HepG2 (cell line): ENCODE results near the gene DLEC1. TPM values are rescaled to one million over a fixed set of nuclear protein-coding genes. Genes with fewer than 3 reads are reported as not detected.

Source experiments
- ATAC-seq: fragments of 200-7000 bp; cut with Tn5 transposase; 3 replicates; pipeline ENCODE4 v1.9.1; 2020; ENCODE audit warnings: mild to moderate bottlenecking, moderate library complexity
- BruUV-seq: library from RNA; stranded (reverse); fragments of 400-500 nt; replicated peaks from 2 replicates; lab custom pipeline; 2021; lab: Mats Ljungman, UMichigan
- CTCF ChIA-PET: fragments of 300-600 bp; formaldehyde crosslinking; extraction: SDS; loops from one replicate; lab custom pipeline; 2021; ENCODE audit warnings: low total read pairs, inconsistent platforms, low intra/inter-chr PET ratio; lab: Yijun Ruan, JAX
- POLR2A ChIA-PET: fragments of 350-600 bp; sonication (Branson Sonifier 250); formaldehyde crosslinking; loops from one replicate; lab custom pipeline; 2020; ENCODE audit warnings: antibody characterized with exemption, inconsistent platforms; lab: Yijun Ruan, JAX
- DNase-seq: peaks from one replicate; pipeline ENCODE4 v3.0.0-alpha.2; 2015; ENCODE audit warnings: low spot score
- FAIRE-seq: peaks from 3 replicates; lab custom pipeline; 2011; peaks lifted over from hg19 to GRCh38; lab: Jason Lieb, UNC
- H2AFZ ChIP-seq: one replicate; pipeline ENCODE4 v1.6.1; 2011; ENCODE audit warnings: low read length, inconsistent platforms
- H3K27ac ChIP-seq: fragments of 300-600 bp; 3 replicates; pipeline ENCODE4 v1.8.0; 2011; ENCODE audit warnings: mixed run types, mild to moderate bottlenecking, mixed read lengths, low read length, inconsistent platforms; ENCODE audit not compliant: insufficient read depth; ENCODE audit errors: extremely low read length
- H3K27me3 ChIP-seq, 2 experiments: fragments of 200-600 bp in 1 of 2; 2 replicates in 1 of 2; 3 replicates in 1 of 2; pipeline versions ENCODE4 v1.6.0 to v1.8.0; 2011; ENCODE audit warnings: low read length in 2 of 2, mild to moderate bottlenecking in 2 of 2, moderate library complexity in 2 of 2, inconsistent platforms in 1 of 2; ENCODE audit not compliant: insufficient read depth in 2 of 2, control insufficient read depth in 1 of 2
- H3K36me3 ChIP-seq, 2 experiments: fragments of 200-600 bp in 1 of 2; replicated peaks in 1 of 2; 2 replicates in 1 of 2; 3 replicates in 1 of 2; pipeline versions ENCODE4 v1.5.1 to v1.8.0; 2011; ENCODE audit warnings: low read length in 2 of 2, inconsistent platforms in 1 of 2; ENCODE audit not compliant: insufficient read depth in 2 of 2, control insufficient read depth in 1 of 2
- H3K4me1 ChIP-seq: 2 replicates; pipeline ENCODE4 v1.5.1; 2012; ENCODE audit warnings: low read length, inconsistent platforms; ENCODE audit not compliant: insufficient read depth
- H3K4me2 ChIP-seq: 2 replicates; pipeline ENCODE4 v1.6.0; 2011; ENCODE audit warnings: low read depth, low read length, inconsistent platforms
- H3K4me3 ChIP-seq, 3 experiments: fragments of 200-600 bp in 1 of 3; sonication (generic), shearing (Covaris generic) in 1 of 3; replicated peaks in 1 of 3; 2 replicates each; pipeline ENCODE4 v1.5.1; 2011 to 2016; ENCODE audit warnings: low read length in 3 of 3, inconsistent platforms in 2 of 3, low read depth in 2 of 3, mild to moderate bottlenecking in 2 of 3, control low read depth in 1 of 3, mixed read lengths in 1 of 3; ENCODE audit not compliant: insufficient read depth in 1 of 3
- H3K79me2 ChIP-seq: one replicate; pipeline ENCODE4 v1.6.1; 2011; ENCODE audit warnings: low read length, inconsistent platforms; ENCODE audit not compliant: insufficient read depth
- H3K9ac ChIP-seq: 2 replicates; pipeline ENCODE4 v1.6.0; 2011; ENCODE audit warnings: mild to moderate bottlenecking, low read depth, low read length, inconsistent platforms; ENCODE audit not compliant: insufficient read depth
- H3K9me3 ChIP-seq: 2 replicates; pipeline ENCODE4 v1.5.1; 2012; ENCODE audit warnings: mild to moderate bottlenecking, low read length
- H4K20me1 ChIP-seq: 2 replicates; pipeline ENCODE4 v1.6.0; 2011; ENCODE audit warnings: inconsistent platforms, mild to moderate bottlenecking, low read length, moderate library complexity; ENCODE audit not compliant: insufficient read depth
- ASH2L ChIP-seq: fragments of 300-600, 200-600 bp; sonication (generic); IDR thresholded peaks from 2 replicates; pipeline ENCODE4 v1.7.0; 2017; ENCODE audit warnings: low read depth, mild to moderate bottlenecking, moderate library complexity, mixed read lengths, low read length; ENCODE audit not compliant: insufficient read length
- BCL6 ChIP-seq: IDR thresholded peaks from 2 replicates; pipeline ENCODE4 v1.6.1; 2016; ENCODE audit warnings: missing genetic modification reagents, missing compliant biosample characterization
- CAMTA2 ChIP-seq: sonication (generic); formaldehyde crosslinking; IDR thresholded peaks from 2 replicates; pipeline ENCODE4 v1.4.0; 2020; ENCODE audit warnings: mild to moderate bottlenecking, missing genetic modification reagents, borderline replicate concordance
- ELF3 ChIP-seq: IDR thresholded peaks from 2 replicates; pipeline ENCODE4 v1.6.1; 2016; ENCODE audit warnings: missing genetic modification reagents, missing compliant biosample characterization
- FOXC1 ChIP-seq: sonication (generic); formaldehyde crosslinking; IDR thresholded peaks from 2 replicates; pipeline ENCODE4 v1.8.0; 2022; ENCODE audit warnings: mild to moderate bottlenecking, missing genetic modification reagents, borderline replicate concordance
- HDAC1 ChIP-seq: sonication (generic); formaldehyde crosslinking; IDR thresholded peaks from 2 replicates; pipeline ENCODE4 v1.5.1; 2020; ENCODE audit warnings: mild to moderate bottlenecking, missing genetic modification reagents
- KDM4B ChIP-seq: sonication (generic); formaldehyde crosslinking; IDR thresholded peaks from 2 replicates; pipeline ENCODE4 v1.4.0; 2020; ENCODE audit warnings: missing genetic modification reagents
- MED1 ChIP-seq: sonication (generic); formaldehyde crosslinking; IDR thresholded peaks from 2 replicates; pipeline ENCODE4 v1.4.0; 2020; ENCODE audit warnings: missing genetic modification reagents
- MTA1 ChIP-seq: sonication (generic); formaldehyde crosslinking; IDR thresholded peaks from 2 replicates; pipeline ENCODE4 v1.4.0; 2020; ENCODE audit warnings: missing genetic modification reagents, mild to moderate bottlenecking, borderline replicate concordance
- MXI1 ChIP-seq: IDR thresholded peaks from 3 replicates; pipeline ENCODE4 v1.6.1; 2012; ENCODE audit warnings: low read depth, low read length, inconsistent platforms, borderline replicate concordance
- NFE2L2 ChIP-seq: fragments of 150-350 bp; IDR thresholded peaks from 2 replicates; pipeline ENCODE4 v1.6.1; 2014; ENCODE audit warnings: low read length
- NR2C2 ChIP-seq: sonication (generic); formaldehyde crosslinking; IDR thresholded peaks from 2 replicates; pipeline ENCODE4 v1.4.0; 2020; ENCODE audit warnings: missing genetic modification reagents, mild to moderate bottlenecking, moderate library complexity, borderline replicate concordance
- POGZ ChIP-seq: sonication (generic); formaldehyde crosslinking; IDR thresholded peaks from 2 replicates; pipeline ENCODE4 v1.4.0; 2020; ENCODE audit warnings: mild to moderate bottlenecking, missing genetic modification reagents
- ZNF556 ChIP-seq: sonication (generic); formaldehyde crosslinking; IDR thresholded peaks from 2 replicates; pipeline ENCODE4 v1.4.0; 2020; ENCODE audit warnings: mild to moderate bottlenecking, missing genetic modification reagents, borderline replicate concordance
- ZNF709 ChIP-seq: sonication (generic); formaldehyde crosslinking; IDR thresholded peaks from 2 replicates; pipeline ENCODE4 v1.5.0; 2020; ENCODE audit warnings: mild to moderate bottlenecking, missing genetic modification reagents
- ZNF749 ChIP-seq: sonication (generic); formaldehyde crosslinking; IDR thresholded peaks from 2 replicates; pipeline ENCODE4 v1.8.0; 2022; ENCODE audit warnings: mild to moderate bottlenecking, missing genetic modification reagents, moderate library complexity, borderline replicate concordance
- ZNF780A ChIP-seq: sonication (generic); formaldehyde crosslinking; IDR thresholded peaks from 2 replicates; pipeline ENCODE4 v1.8.0; 2022; ENCODE audit warnings: mild to moderate bottlenecking, missing genetic modification reagents, moderate library complexity
- ZNF781 ChIP-seq: sonication (generic); formaldehyde crosslinking; IDR thresholded peaks from 2 replicates; pipeline ENCODE4 v1.5.1; 2020; ENCODE audit warnings: borderline replicate concordance, mild to moderate bottlenecking, missing genetic modification reagents; ENCODE audit errors: not compliant biosample characterization
- WGBS: methylation state at CpG from one replicate; pipeline ENCODE4 v1.1.6; 2017; ENCODE audit warnings: low lambda C conversion rate; 5-methylcytosine and 5-hydroxymethylcytosine counted together
- in situ Hi-C: cut with HindIII; loops from 2 replicates; pipeline ENCODE4 v1.10.0; 2017; ENCODE audit warnings: low pct_unique_long_range_greater_than_20kb; ENCODE audit not compliant: extremely low pct_ligation_motif_present
- intact Hi-C: fragments of 100-400 bp; cut with micrococcal nuclease; formaldehyde crosslinking; loops from one replicate; pipeline ENCODE4 v1.10.0; 2022; ENCODE audit not compliant: unreplicated experiment
- polyA plus RNA-seq, 8 experiments: library from polyadenylated mRNA; depleted of rRNA in 3 of 8; stranded (reverse) in 7 of 8; unstranded in 1 of 8; fragments of >200 nt; fragmentation: Illumina TruSeq in 4 of 8; extraction: Trizol in 4 of 8; gene quantifications; 2 replicates each; pipeline versions ENCODE4 v1.2.1 to v1.2.3, GENCODE V29; 2011 to 2016; ENCODE audit warnings: low read depth in 4 of 8, missing spikeins in 1 of 8, mixed read lengths in 1 of 8; ENCODE audit not compliant: insufficient read depth in 1 of 8
- total RNA-seq, 5 experiments: library from RNA; depleted of rRNA; stranded (reverse); fragments of >200 nt; fragmentation: Illumina TruSeq; extraction: Trizol; gene quantifications; 2 replicates each; pipeline ENCODE4 v1.2.3, GENCODE V29; 2016; ENCODE audit warnings: low read depth in 1 of 5
- TF ChIP-seq, protein P1 (sequence below): sonication (generic); formaldehyde crosslinking; IDR thresholded peaks from 2 replicates; pipeline ENCODE4 v1.8.1; 2023; ENCODE audit warnings: mild to moderate bottlenecking, inconsistent platforms, moderate library complexity, missing genetic modification reagents, borderline replicate concordance
- TF ChIP-seq, protein P2 (sequence below): sonication (generic); formaldehyde crosslinking; IDR thresholded peaks from 2 replicates; pipeline ENCODE4 v1.4.0; 2020; ENCODE audit warnings: low read depth, mild to moderate bottlenecking, missing genetic modification reagents
- TF ChIP-seq, protein P3 (sequence below): sonication (generic); formaldehyde crosslinking; IDR thresholded peaks from 2 replicates; pipeline ENCODE4 v1.5.0; 2020; ENCODE audit warnings: missing genetic modification reagents

The DLEC1 gene
- total and polyA plus RNA-seq, 2 of the 13 experiments (the other 11 are each of a cell fraction or from before 2014, with no cell fraction given): 0.09 TPM; not detected in 1

DNA sequence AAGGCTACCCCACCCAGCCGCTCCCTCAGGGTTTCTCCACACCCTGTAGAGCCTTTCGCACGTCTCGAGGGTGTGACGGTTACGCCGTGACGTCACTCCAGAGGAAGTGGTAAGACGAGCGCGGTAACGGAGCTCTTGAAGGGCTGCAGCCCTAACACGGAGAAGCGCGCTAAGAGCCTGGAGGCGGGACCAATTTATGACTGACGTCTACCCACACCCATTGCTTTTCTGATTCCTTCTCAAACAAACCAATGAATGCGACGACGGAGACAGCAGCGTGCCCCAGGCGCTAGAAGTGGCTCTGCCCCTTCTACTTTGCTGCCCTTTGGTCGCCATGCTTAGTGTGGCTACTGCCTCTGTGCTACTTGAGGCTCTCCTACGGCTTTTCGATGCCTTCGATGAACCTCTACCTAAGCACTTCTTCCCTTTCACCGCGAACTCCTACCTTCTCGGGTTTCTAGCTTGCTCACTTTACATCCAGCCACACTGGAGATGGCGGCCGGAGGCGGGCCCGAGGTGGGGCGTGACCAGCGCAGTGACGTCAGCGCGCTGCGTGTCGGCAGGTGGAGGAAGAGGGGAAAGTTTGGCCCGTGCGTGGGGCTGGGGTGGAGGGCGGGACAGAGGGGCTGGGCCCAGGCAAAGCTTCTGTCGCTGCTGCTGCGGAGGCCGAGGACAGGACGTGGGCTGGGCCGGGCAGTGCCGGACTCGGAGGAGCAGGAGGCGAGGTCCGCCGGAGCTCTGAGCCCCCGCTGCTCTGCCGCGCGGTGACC, 126.1 kb downstream of the DLEC1 start, which contains the start of gene OXSR1:
TSS of gene OXSR1 (plus strand) at position 586 of the 770 bp plus-strand sequence. CDS start 340 bp downstream, outside the sequence.
- H3K4me1 ChIP-seq: peaks cover 48% of the 10 kb centered on the region
- DNase-seq (peak; percentile 99), FAIRE-seq (peak; percentile 87), ATAC-seq (peak; percentile 93)
- peak within 1 kb of the TSS; percentile 96 for H3K27ac ChIP-seq
- H2AFZ ChIP-seq: peak within 1 kb of the TSS; percentile 94
- BruUV-seq: no TSS peak
- intact Hi-C loops (loop anchor here (2.0 kb wide), 1 partner anchor 26 kb away; the partner anchor contains the start of gene MYD88), in situ Hi-C loops (no loop called here)
- peak within 1 kb of the TSS; percentile 87 for H3K9ac ChIP-seq
- POLR2A ChIA-PET: interaction anchor here (0.6 to 5.1 kb wide), 18 partner anchors 11 to 1172 kb away, joined by 3 to 179 read pairs (median 4); partner anchors contain the start of genes ACAA1, ACVR2B, EPM2AIP1 and EXOG
- CTCF ChIA-PET: no interaction called here
- peaks cover 43% of the 10 kb centered on the region for H3K79me2 ChIP-seq
- peak within 1 kb of the TSS; percentile 86 to 97 (median 90) for H3K4me3 ChIP-seq
- peaks cover 13% of the 10 kb centered on the region for H4K20me1 ChIP-seq
- H3K4me2 ChIP-seq: peak within 1 kb of the TSS; percentile 86
- under 1% methylated on average over 35 of the region's 57 CpGs for WGBS
- H3K36me3 ChIP-seq: no peaks in the 10 kb centered on the region
- no peaks in the 10 kb centered on the region; a peak in 1 of 5 replicates for H3K27me3 ChIP-seq
- H3K9me3 ChIP-seq: no peaks in the 10 kb centered on the region
- TF ChIP-seq FOXC1 (CRISPR knock-in tag) (peak; percentile 25; the same call in 1 of the 2 replicates), ZNF556 (peak; percentile 27), ZNF780A (CRISPR knock-in tag) (no peak), MTA1 (CRISPR knock-in tag) (peak; percentile 93; the same call in 1 of the 2 replicates), HDAC1 (CRISPR knock-in tag) (no peak; the same call in none of the 2 replicates), NR2C2 (CRISPR knock-in tag) (peak; percentile 40), ZNF781 (CRISPR knock-in tag) (no peak), MXI1 (0 out of 3 replicates have a peak, but pooled peaks have one; percentile 25), CAMTA2 (CRISPR knock-in tag) (peak; percentile 96; the same call in 1 of the 2 replicates), POGZ (CRISPR knock-in tag) (peak; percentile 66; the same call in 1 of the 2 replicates), ASH2L (peak; percentile 90), ELF3 (no peak; the same call in 1 of the 2 replicates), ZNF749 (0 out of 2 replicates have a peak, but pooled peaks have one; percentile 15), BCL6 (CRISPR knock-in tag) (peak; percentile 14; the same call in 1 of the 2 replicates), KDM4B (CRISPR knock-in tag) (peak; percentile 70), ZNF709 (CRISPR knock-in tag) (peak; percentile 71; the same call in 1 of the 2 replicates), NFE2L2 (no peak), MED1 (peak; percentile 65)
- TF ChIP-seq, protein P1, sequence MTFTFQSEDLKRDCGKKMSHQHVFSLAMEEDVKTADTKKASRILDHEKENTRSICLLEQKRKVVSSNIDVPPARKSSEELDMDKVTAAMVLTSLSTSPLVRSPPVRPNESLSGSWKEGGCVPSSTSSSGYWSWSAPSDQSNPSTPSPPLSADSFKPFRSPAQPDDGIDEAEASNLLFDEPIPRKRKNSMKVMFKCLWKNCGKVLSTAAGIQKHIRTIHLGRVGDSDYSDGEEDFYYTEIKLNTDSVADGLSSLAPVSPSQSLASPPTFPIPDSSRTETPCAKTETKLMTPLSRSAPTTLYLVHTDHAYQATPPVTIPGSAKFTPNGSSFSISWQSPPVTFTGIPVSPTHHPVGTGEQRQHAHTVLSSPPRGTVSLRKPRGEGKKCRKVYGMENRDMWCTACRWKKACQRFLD (CRISPR knock-in tag): no peak
- TF ChIP-seq, protein P2, sequence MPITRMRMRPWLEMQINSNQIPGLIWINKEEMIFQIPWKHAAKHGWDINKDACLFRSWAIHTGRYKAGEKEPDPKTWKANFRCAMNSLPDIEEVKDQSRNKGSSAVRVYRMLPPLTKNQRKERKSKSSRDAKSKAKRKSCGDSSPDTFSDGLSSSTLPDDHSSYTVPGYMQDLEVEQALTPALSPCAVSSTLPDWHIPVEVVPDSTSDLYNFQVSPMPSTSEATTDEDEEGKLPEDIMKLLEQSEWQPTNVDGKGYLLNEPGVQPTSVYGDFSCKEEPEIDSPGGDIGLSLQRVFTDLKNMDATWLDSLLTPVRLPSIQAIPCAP (CRISPR knock-in tag): no peak
- TF ChIP-seq, protein P3, sequence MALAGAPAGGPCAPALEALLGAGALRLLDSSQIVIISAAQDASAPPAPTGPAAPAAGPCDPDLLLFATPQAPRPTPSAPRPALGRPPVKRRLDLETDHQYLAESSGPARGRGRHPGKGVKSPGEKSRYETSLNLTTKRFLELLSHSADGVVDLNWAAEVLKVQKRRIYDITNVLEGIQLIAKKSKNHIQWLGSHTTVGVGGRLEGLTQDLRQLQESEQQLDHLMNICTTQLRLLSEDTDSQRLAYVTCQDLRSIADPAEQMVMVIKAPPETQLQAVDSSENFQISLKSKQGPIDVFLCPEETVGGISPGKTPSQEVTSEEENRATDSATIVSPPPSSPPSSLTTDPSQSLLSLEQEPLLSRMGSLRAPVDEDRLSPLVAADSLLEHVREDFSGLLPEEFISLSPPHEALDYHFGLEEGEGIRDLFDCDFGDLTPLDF (CRISPR knock-in tag): peak; percentile 91
